ENCODE results near the gene PPP1R7.

DNA sequence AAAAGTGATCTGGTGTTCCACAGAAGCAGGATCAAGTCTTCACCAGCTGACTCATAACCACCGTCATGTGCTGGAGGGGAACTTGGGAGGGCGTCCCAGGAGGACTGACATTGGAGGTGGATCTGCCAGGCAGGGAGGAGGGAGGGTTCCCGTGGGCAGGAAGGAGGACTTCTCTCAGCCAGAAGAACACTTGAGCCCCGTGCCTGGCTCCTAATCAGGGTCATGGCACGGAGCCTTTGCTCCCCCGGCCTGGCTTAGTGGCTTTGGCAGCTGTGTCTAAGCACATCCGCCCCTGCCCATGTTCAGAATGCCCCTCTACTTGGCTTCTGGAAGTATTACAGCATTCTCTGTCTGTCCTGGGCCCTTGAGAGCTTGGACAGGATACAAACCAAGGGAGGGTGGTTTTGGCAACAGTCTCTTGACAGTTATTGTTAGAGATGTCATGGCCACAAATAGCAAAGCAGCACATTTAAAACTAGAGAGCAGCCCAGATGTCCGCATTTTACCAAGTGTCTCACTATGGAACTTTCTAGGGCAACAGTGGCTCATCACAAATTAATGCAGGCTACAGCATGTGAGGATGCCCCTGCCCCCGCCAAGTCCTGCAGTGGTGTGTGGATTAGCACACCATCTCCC is 11.5 kb downstream of the PPP1R7 start:
- TF ChIP-seq POLR2AphosphoS5 (IDR thresholded peaks at IDR 0.05; ENCODE audit: insufficient read depth in 1 of 2, low read depth in 1 of 2): peak; percentile 45 to 90
- no peak for TF ChIP-seq POLR2A (IDR thresholded peaks at IDR 0.05)
- TF ChIP-seq, protein P1, sequence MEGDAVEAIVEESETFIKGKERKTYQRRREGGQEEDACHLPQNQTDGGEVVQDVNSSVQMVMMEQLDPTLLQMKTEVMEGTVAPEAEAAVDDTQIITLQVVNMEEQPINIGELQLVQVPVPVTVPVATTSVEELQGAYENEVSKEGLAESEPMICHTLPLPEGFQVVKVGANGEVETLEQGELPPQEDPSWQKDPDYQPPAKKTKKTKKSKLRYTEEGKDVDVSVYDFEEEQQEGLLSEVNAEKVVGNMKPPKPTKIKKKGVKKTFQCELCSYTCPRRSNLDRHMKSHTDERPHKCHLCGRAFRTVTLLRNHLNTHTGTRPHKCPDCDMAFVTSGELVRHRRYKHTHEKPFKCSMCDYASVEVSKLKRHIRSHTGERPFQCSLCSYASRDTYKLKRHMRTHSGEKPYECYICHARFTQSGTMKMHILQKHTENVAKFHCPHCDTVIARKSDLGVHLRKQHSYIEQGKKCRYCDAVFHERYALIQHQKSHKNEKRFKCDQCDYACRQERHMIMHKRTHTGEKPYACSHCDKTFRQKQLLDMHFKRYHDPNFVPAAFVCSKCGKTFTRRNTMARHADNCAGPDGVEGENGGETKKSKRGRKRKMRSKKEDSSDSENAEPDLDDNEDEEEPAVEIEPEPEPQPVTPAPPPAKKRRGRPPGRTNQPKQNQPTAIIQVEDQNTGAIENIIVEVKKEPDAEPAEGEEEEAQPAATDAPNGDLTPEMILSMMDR (IDR thresholded peaks at IDR 0.05): no peak

All from vagina (tissue), 2 donors.